Measurements from ENCODE around the gene ADD3.

The ADD3 gene

DNA sequence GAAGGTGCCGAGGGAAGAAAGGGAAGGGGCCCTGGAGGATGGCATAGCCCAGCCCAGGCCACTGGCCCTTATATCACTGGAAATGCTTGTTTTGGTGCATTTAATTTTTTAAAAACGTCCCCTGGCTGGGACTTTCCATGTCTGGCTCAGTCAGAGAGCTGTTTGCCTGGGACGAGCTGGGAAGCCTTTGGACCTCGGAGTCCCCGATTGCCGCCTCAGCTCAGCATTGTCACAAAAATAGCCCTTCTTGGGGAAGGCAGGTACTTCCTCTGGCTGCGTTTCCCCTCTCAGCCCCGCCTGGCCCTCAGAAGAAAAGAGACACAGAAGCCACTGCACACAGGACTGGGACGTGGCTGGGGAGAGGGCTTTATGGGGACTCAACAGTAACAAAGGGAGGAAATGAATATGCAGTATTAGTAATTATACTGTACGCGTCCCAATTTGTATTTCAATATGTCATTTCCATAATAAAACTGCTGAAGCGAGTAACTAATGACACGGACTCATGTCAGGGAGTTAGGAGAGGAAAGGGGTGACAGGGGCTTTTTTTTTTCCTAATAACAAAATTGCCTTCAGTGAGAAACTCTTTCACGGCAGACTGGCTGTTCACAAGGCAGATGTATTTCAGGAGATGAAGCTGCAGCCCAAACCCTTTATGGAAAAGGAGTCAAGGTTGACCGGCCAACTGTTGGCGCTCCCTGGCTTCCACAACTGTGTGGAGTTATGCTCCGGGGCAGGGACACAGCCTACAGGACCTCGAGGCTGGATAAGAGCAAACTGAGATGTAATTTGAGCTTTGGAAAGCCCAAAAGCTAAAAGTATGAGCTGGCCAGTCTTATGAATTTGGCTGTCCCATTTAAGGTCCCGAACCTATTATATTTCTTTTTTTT, 168.6 kb downstream of the ADD3 start:
- no peak for DNase-seq (ENCODE audit: low read depth in 2 of 2)

- DNase-seq (ENCODE audit: low read depth in 2 of 2): no peak
These were observed 171.4 kb downstream of the ADD3 start for GRCh38 chr10:110179220-110179619.

- DNase-seq (ENCODE audit: low read depth in 2 of 2): no peak
These were observed 173.7 kb downstream of the ADD3 start for GRCh38 chr10:110181451-110181850.

- DNase-seq (ENCODE audit: low read depth in 2 of 2): no peak
These were observed 174.1 kb downstream of the ADD3 start for GRCh38 chr10:110181911-110182310.

DNA sequence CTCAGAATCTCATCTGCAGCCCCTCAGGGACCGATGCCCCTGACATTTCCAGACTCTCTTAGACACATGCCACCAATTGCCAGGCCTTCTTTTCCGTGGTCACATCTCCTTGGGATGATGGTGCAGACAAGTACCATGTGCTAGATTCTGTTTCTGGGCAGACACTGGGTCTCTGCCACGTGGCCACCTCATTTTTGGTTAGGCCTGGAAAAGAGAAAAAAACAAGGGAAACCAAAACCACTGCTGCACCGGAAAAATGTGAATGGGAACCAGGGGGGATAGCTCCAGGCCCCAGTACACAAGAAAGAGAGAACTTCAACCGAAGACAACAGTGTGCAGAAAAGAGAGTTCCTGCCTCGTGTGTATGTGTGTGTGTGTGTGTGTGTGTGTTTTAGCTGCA, 176.6 kb downstream of the ADD3 start:
- DNase-seq (ENCODE audit: low read depth in 2 of 2): no peak

Data from stimulated activated CD4-positive, alpha-beta T cell treated with anti-CD3 and anti-CD28 coated beads, Interleukin-1b, Interleukin-23, amount 100 ng/mL, for 1 hour (primary cell).